ENCODE results near the gene IL1RL1. TPM values are rescaled to one million over a fixed set of nuclear protein-coding genes. Genes with fewer than 3 reads are reported as not detected.

The IL1RL1 gene
- total RNA-seq, 1 experiment from 2014 or later, result 0.15 TPM

GRCh38 chr2:102367331-102367971 lies 56.1 kb downstream of the IL1RL1 start:
- intact Hi-C loops (cut with micrococcal nuclease; ENCODE audit: unreplicated experiment), result no loop called here
- H3K27ac ChIP-seq (ENCODE audit: low read length), result no peak overlapping the region
- H3K9me3 ChIP-seq (ENCODE audit: control insufficient read depth, insufficient read depth, low read depth, low read length), result 0 out of 2 replicates have a peak, but pooled peaks cover 5% of the 10 kb centered on the region
- BruUV-seq (replicated peaks), result no TSS peak
- ATAC-seq (no peak), DNase-seq (ENCODE audit: low read depth, low spot score) (no peak)
- no peaks in the 10 kb centered on the region for H3K27me3 ChIP-seq (ENCODE audit: control insufficient read depth, insufficient read depth, low read length)
- H3K4me1 ChIP-seq (ENCODE audit: control insufficient read depth, insufficient read depth, low read length), result no peaks in the 10 kb centered on the region
- no peaks in the 10 kb centered on the region; the same call in 1 of the 2 replicates for H3K36me3 ChIP-seq (ENCODE audit: control insufficient read depth, insufficient read depth, low read length)
- ChIA-PET POLR2A (no interaction called here), CTCF (no interaction called here)
- TF ChIP-seq SIN3A (IDR thresholded peaks at IDR 0.05; ENCODE audit: borderline replicate concordance, insufficient read depth, low read depth, low read length) (no peak), CTCF (IDR thresholded peaks at IDR 0.05) (no peak), REST (IDR thresholded peaks at IDR 0.05; ENCODE audit: insufficient read depth in 1 of 2, low read depth in 2 of 2, low read length in 1 of 2) (no peak), POLR2AphosphoS5 (IDR thresholded peaks at IDR 0.05; ENCODE audit: low read depth, low read length) (no peak), TCF7L2 (IDR thresholded peaks at IDR 0.05; ENCODE audit: low read depth, low read length) (no peak)
- no peak overlapping the region for H3K4me3 ChIP-seq (ENCODE audit: low read depth in 2 of 2, low read length in 2 of 2)
- in situ Hi-C loops (cut with HindIII; ENCODE audit: low pct_unique_long_range_greater_than_20kb, low sequenced_read_pairs), result no loop called here

GRCh38 chr2:102368461-102369109 lies 57.2 kb downstream of the IL1RL1 start:
- ChIA-PET CTCF (no interaction called here), POLR2A (no interaction called here)
- TF ChIP-seq TCF7L2 (IDR thresholded peaks at IDR 0.05; ENCODE audit: low read depth, low read length), result no peak
- no peak for TF ChIP-seq SIN3A (IDR thresholded peaks at IDR 0.05; ENCODE audit: borderline replicate concordance, insufficient read depth, low read depth, low read length)
- TF ChIP-seq REST (IDR thresholded peaks at IDR 0.05; ENCODE audit: insufficient read depth in 1 of 2, low read depth in 2 of 2, low read length in 1 of 2), result no peak
- no peak for TF ChIP-seq POLR2AphosphoS5 (IDR thresholded peaks at IDR 0.05; ENCODE audit: low read depth, low read length)
- no peak for TF ChIP-seq CTCF (IDR thresholded peaks at IDR 0.05)
- no peaks in the 10 kb centered on the region for H3K27me3 ChIP-seq (ENCODE audit: control insufficient read depth, insufficient read depth, low read length)
- intact Hi-C loops (cut with micrococcal nuclease; ENCODE audit: unreplicated experiment) (no loop called here), in situ Hi-C loops (cut with HindIII; ENCODE audit: low pct_unique_long_range_greater_than_20kb, low sequenced_read_pairs) (no loop called here)
- BruUV-seq (replicated peaks), result no TSS peak
- ATAC-seq (no peak), DNase-seq (ENCODE audit: low read depth, low spot score) (no peak)
- 0 out of 2 replicates have a peak, but pooled peaks cover 5% of the 10 kb centered on the region for H3K9me3 ChIP-seq (ENCODE audit: control insufficient read depth, insufficient read depth, low read depth, low read length)
- no peak overlapping the region for H3K27ac ChIP-seq (ENCODE audit: low read length)
- no peak overlapping the region for H3K4me3 ChIP-seq (ENCODE audit: low read depth in 2 of 2, low read length in 2 of 2)
- H3K36me3 ChIP-seq (ENCODE audit: control insufficient read depth, insufficient read depth, low read length), result no peaks in the 10 kb centered on the region; the same call in 1 of the 2 replicates
- no peaks in the 10 kb centered on the region for H3K4me1 ChIP-seq (ENCODE audit: control insufficient read depth, insufficient read depth, low read length)

All from Panc1 (cell line).